ENCODE results near the gene GPD1. TPM values are rescaled to one million over a fixed set of nuclear protein-coding genes. Genes with fewer than 3 reads are reported as not detected.

GPD1 gene
- total and polyA plus RNA-seq, 10 donors = 0.13 to 0.79 (median 0.48) TPM; not detected in 1

DNA sequence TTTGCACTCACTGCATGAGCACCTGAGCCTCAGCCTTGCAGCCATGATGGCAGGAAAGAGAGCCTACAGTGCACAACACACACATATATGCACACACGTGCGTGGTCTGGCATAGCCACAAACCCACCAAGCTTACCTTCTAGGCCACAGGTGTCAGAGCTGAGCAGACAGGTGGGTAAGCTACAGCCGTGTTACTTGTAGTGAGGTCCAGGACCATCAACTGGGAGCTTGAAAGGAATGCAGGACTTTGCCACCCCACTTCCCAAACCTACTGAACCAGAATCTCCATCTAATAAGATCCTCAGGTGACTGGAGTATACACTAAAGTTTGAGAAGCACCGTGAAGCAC, 43.7 kb upstream of the GPD1 start:
- 53 to 85% (median 62%) methylated on average over 1 to 4 of the region's 4 CpGs for WGBS, 5 donors
- intact Hi-C loops (cut with DNase I; ENCODE audit: low total_unique reads) = loop anchor here (10.0 kb wide), 1 partner anchor 195 kb away; no protein-coding TSS in a partner anchor

DNA sequence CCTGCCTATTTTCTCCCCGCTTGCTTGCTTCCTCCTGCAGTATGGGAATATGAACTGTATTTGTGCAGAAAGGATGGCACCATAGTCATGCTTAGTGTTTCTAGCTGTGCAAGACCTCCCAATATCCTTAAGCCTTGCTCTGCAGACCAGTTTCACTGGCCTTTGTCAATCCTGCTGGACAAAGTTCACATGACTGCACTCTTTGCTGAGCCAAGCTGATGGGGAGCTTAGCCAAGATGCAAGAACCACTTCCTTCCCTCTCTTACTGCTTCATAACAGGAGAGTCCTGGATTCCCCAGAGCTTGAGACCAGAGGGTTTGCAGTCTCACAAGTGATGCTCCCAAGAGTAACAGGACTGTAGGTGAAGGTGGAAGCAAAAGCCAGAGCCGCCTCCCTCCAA, 42.6 kb upstream of the GPD1 start:
- intact Hi-C loops (cut with DNase I; ENCODE audit: low total_unique reads) = loop anchor here (10.0 kb wide), 1 partner anchor 196 kb away; no protein-coding TSS in a partner anchor
- Histone ChIP-seq H3K36me3 (no peaks in the 10 kb centered on the region), H3K4me3 (no peak overlapping the region), H3K9me3 (no peaks in the 10 kb centered on the region), H3K27ac (no peak overlapping the region), H3K27me3 (replicated peaks in 1 of 7) (peaks cover 0 to 84% (median 23%) of the 10 kb centered on the region in 7 donors), H3K4me1 (peaks cover 7 to 30% (median 18%) of the 10 kb centered on the region in 6 donors)
- DNase-seq = no peak
- TF ChIP-seq POLR2AphosphoS5 (IDR thresholded peaks at IDR 0.05) (no peak), POLR2A (IDR thresholded peaks at IDR 0.05) (no peak)
- TF ChIP-seq, protein P1, sequence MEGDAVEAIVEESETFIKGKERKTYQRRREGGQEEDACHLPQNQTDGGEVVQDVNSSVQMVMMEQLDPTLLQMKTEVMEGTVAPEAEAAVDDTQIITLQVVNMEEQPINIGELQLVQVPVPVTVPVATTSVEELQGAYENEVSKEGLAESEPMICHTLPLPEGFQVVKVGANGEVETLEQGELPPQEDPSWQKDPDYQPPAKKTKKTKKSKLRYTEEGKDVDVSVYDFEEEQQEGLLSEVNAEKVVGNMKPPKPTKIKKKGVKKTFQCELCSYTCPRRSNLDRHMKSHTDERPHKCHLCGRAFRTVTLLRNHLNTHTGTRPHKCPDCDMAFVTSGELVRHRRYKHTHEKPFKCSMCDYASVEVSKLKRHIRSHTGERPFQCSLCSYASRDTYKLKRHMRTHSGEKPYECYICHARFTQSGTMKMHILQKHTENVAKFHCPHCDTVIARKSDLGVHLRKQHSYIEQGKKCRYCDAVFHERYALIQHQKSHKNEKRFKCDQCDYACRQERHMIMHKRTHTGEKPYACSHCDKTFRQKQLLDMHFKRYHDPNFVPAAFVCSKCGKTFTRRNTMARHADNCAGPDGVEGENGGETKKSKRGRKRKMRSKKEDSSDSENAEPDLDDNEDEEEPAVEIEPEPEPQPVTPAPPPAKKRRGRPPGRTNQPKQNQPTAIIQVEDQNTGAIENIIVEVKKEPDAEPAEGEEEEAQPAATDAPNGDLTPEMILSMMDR (IDR thresholded peaks at IDR 0.05 in 8 of 11, conservative IDR thresholded peaks at IDR 0.05 in 3 of 11) = no peak
- 78 to 85% (median 81%) methylated on average over 2 of the region's 2 CpGs for WGBS, 5 donors

More for the DNA sequence above, 43.7 kb upstream of the GPD1 start:
- TF ChIP-seq, protein P1 (IDR thresholded peaks at IDR 0.05 in 8 of 11, conservative IDR thresholded peaks at IDR 0.05 in 3 of 11) = no peak
- TF ChIP-seq POLR2AphosphoS5 (IDR thresholded peaks at IDR 0.05) = no peak
- no peak for TF ChIP-seq POLR2A (IDR thresholded peaks at IDR 0.05)
- DNase-seq = no peak
- H3K27me3 ChIP-seq (replicated peaks in 1 of 7) = peaks cover 0 to 93% (median 31%) of the 10 kb centered on the region in 7 donors
- no peak overlapping the region for H3K4me3 ChIP-seq
- no peaks in the 10 kb centered on the region for H3K9me3 ChIP-seq
- H3K27ac ChIP-seq = no peak overlapping the region
- no peaks in the 10 kb centered on the region for H3K36me3 ChIP-seq
- peaks cover 7 to 37% (median 26%) of the 10 kb centered on the region in 6 donors for H3K4me1 ChIP-seq

DNA sequence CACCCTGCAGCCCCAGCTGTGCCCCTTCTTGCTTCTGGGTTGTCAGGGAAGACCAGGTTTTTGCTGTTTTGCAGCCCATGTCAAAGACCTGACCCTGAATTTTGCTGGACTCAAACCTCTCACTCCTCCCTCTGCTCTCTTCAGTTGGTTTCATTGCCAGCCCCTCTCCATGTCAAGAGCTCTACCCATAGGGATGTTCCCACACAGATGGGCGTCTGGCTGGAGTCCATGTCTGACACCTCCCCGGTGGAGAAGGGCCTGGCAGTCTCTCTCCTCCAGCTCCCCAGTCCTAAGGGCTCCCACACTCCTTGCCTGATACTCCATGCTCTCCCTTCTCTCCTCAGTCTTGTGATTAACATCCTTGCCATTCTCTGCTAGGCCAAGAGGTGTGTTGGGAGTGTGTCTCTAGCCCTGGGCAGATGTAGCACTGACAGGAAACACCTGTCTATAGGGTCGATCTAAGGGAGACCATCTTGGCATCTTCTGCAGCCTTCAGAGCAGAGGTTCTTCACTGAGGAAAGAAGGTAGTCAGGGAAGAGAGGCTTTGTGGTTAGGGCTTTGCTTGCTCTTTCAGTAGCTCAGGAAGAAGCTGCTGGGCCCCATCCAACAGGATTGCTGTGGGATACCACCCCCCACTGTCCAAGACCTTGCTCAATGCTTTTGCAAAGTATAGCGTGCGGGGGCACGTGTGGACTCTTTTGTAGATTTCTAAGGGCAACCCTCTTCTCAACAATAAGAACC, 41.7 kb upstream of the GPD1 start:
- 46 to 64% (median 49%) methylated on average over 6 of the region's 6 CpGs for WGBS, 5 donors
- DNase-seq = no peak
- no peak overlapping the region for H3K4me3 ChIP-seq

More for the DNA sequence above, 41.7 kb upstream of the GPD1 start:
- peaks cover 0 to 74% (median 14%) of the 10 kb centered on the region in 7 donors for H3K27me3 ChIP-seq (replicated peaks in 1 of 7)
- intact Hi-C loops (cut with DNase I; ENCODE audit: low total_unique reads) = loop anchor here (10.0 kb wide), 1 partner anchor 197 kb away; no protein-coding TSS in a partner anchor
- no peak overlapping the region for H3K27ac ChIP-seq
- H3K4me1 ChIP-seq = peaks cover 0 to 20% (median 9%) of the 10 kb centered on the region in 6 donors
- TF ChIP-seq POLR2AphosphoS5 (IDR thresholded peaks at IDR 0.05) = no peak
- TF ChIP-seq POLR2A (IDR thresholded peaks at IDR 0.05) = no peak
- TF ChIP-seq, protein P1 (IDR thresholded peaks at IDR 0.05 in 8 of 11, conservative IDR thresholded peaks at IDR 0.05 in 3 of 11) = no peak
- H3K36me3 ChIP-seq = no peaks in the 10 kb centered on the region
- H3K9me3 ChIP-seq = no peaks in the 10 kb centered on the region

Measured in spleen (tissue), 11 donors.